BJ (cell line): ENCODE results near the gene BCL3. TPM values are rescaled to one million over a fixed set of nuclear protein-coding genes. Genes with fewer than 3 reads are reported as not detected.

Source experiments
- CTCF ChIA-PET: fragments of 350-600 bp; formaldehyde crosslinking; extraction: SDS; loops from one replicate; lab custom pipeline; 2021; ENCODE audit warnings: antibody characterized with exemption, inconsistent platforms; lab: Yijun Ruan, JAX
- POLR2A ChIA-PET: fragments of 300-600 bp; sonication (Branson Sonifier 250); formaldehyde crosslinking; extraction: SDS; loops from one replicate; lab custom pipeline; 2021; ENCODE audit warnings: antibody characterized with exemption; lab: Charles Lee
- DNase-seq: peaks from one replicate; pipeline ENCODE4 v3.0.0-alpha.2; 2011; ENCODE audit warnings: low read depth
- H3K27me3 ChIP-seq: 2 replicates; pipeline ENCODE4 v1.6.0; 2011; ENCODE audit warnings: low read length; ENCODE audit not compliant: control insufficient read depth, insufficient read depth
- H3K36me3 ChIP-seq: 2 replicates; pipeline ENCODE4 v1.5.1; 2011; ENCODE audit warnings: low read length; ENCODE audit not compliant: control insufficient read depth, insufficient read depth
- H3K4me3 ChIP-seq: 2 replicates; pipeline ENCODE4 v1.5.1; 2011; ENCODE audit warnings: low read depth, mild to moderate bottlenecking, control low read depth, low read length
- CTCF ChIP-seq: IDR thresholded peaks from 2 replicates; pipeline ENCODE4 v1.5.1; 2011; ENCODE audit warnings: low read depth, mild to moderate bottlenecking, control low read depth, inconsistent platforms, low read length, moderate library complexity; ENCODE audit not compliant: insufficient read depth
- polyA plus RNA-seq: library from polyadenylated mRNA; depleted of rRNA; stranded (reverse); fragments of >200 nt; gene quantifications from 2 replicates; pipeline ENCODE4 v1.2.3, GENCODE V29; 2011

Gene BCL3
- polyA plus RNA-seq, 1 experiment, result 9.1 TPM

- no peak for TF ChIP-seq CTCF
- Histone ChIP-seq H3K27me3 (peaks cover 2% of the 10 kb centered on the region; the same call in 1 of the 2 replicates), H3K4me3 (no peak overlapping the region), H3K36me3 (no peaks in the 10 kb centered on the region)
- ChIA-PET CTCF (interaction anchor here (0.9 to 1.5 kb wide), 2 partner anchors 9 to 39 kb away, joined by 4 read pairs; no protein-coding TSS in a partner anchor), POLR2A (no interaction called here)
- no peak for DNase-seq
Observed at GRCh38 chr19:44731622-44732021, 16.9 kb upstream of the BCL3 start.

GRCh38 chr19:44732235-44733014 lies 16.1 kb upstream of the BCL3 start:
- Histone ChIP-seq H3K27me3 (peaks cover 2% of the 10 kb centered on the region; the same call in 1 of the 2 replicates), H3K4me3 (no peak overlapping the region), H3K36me3 (no peaks in the 10 kb centered on the region)
- no peak for TF ChIP-seq CTCF
- ChIA-PET POLR2A (no interaction called here), CTCF (interaction anchor here (0.7 to 2.1 kb wide), 5 partner anchors 8 to 171 kb away, joined by 3 to 13 read pairs (median 4); no protein-coding TSS in a partner anchor)
- DNase-seq, result no peak

- H3K27me3 ChIP-seq, result peaks cover 2% of the 10 kb centered on the region; the same call in 1 of the 2 replicates
- H3K4me3 ChIP-seq, result no peak overlapping the region
- DNase-seq, result no peak
- ChIA-PET CTCF (interaction anchor here (1.9 kb wide), 1 partner anchor 36 kb away, joined by 4 read pairs; no protein-coding TSS in a partner anchor), POLR2A (no interaction called here)
- no peak for TF ChIP-seq CTCF
- H3K36me3 ChIP-seq, result no peaks in the 10 kb centered on the region
Observed at GRCh38 chr19:44734357-44734756, 14.2 kb upstream of the BCL3 start.

GRCh38 chr19:44735011-44735410 lies 13.5 kb upstream of the BCL3 start:
- H3K4me3 ChIP-seq, result no peak overlapping the region
- peaks cover 2% of the 10 kb centered on the region; the same call in 1 of the 2 replicates for H3K27me3 ChIP-seq
- H3K36me3 ChIP-seq, result no peaks in the 10 kb centered on the region
- CTCF ChIA-PET, result no interaction called here
- no peak for TF ChIP-seq CTCF
- POLR2A ChIA-PET, result no interaction called here
- DNase-seq, result no peak

- Histone ChIP-seq H3K36me3 (no peaks in the 10 kb centered on the region), H3K4me3 (no peak overlapping the region), H3K27me3 (no peaks in the 10 kb centered on the region)
- DNase-seq, result no peak
- ChIA-PET CTCF (interaction anchor here (0.6 to 9.6 kb wide), 3 partner anchors 13 to 21 kb away, joined by 3 to 69 read pairs (median 12); no protein-coding TSS in a partner anchor), POLR2A (no interaction called here)
- TF ChIP-seq CTCF, result no peak
Observed at GRCh38 chr19:44737238-44738071, 11.1 kb upstream of the BCL3 start.
